ENCODE measurements around the gene ANGPTL8. TPM values are rescaled to one million over a fixed set of nuclear protein-coding genes. Genes with fewer than 3 reads are reported as not detected.

The ANGPTL8 gene, protein sequence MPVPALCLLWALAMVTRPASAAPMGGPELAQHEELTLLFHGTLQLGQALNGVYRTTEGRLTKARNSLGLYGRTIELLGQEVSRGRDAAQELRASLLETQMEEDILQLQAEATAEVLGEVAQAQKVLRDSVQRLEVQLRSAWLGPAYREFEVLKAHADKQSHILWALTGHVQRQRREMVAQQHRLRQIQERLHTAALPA
- not detected for polyA plus RNA-seq (2013, experiment 1 of 4)
- polyA plus RNA-seq (2013, experiment 2 of 4): not detected
- not detected for polyA plus RNA-seq (2013, experiment 3 of 4)
- not detected for polyA plus RNA-seq (2013, experiment 4 of 4)

DNA sequence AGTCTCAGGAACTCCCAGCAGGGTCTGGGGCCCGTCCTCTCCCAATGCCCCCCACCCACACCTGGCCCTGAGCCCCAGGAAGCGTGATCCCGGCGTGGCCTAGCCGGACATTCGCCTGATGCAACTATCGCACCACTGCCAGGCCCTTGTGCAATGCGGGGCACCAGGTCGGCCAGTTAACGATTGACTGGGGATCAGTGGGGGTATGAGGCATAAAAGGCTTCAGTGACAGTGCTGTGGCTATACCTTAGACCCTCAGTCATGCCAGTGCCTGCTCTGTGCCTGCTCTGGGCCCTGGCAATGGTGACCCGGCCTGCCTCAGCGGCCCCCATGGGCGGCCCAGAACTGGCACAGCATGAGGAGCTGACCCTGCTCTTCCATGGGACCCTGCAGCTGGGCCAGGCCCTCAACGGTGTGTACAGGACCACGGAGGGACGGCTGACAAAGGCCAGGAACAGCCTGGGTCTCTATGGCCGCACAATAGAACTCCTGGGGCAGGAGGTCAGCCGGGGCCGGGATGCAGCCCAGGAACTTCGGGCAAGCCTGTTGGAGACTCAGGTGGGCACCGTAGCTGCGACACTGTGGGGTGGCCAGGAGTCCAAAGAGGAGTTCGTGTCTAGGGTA is at the start of gene ANGPTL8:
TSS of gene ANGPTL8 (plus strand) at position 243 of the 624 bp plus-strand sequence. CDS start at position 262, 19 bp downstream.
- Histone ChIP-seq H3K4me3 (ENCODE audit: insufficient read depth, low read depth, low read length) (no peak within 1 kb of the TSS), H3K4me1 (ENCODE audit: control insufficient read depth, insufficient read depth, low read length) (no peaks in the 10 kb centered on the region), H3K36me3 (ENCODE audit: control insufficient read depth, insufficient read depth, low read length) (no peaks in the 10 kb centered on the region), H3K27ac (ENCODE audit: insufficient read depth, low read depth, low read length, poor library complexity, severe bottlenecking) (no peak within 1 kb of the TSS), H3K27me3 (ENCODE audit: control insufficient read depth, insufficient read depth, low read length, poor library complexity, severe bottlenecking) (peaks cover 4% of the 10 kb centered on the region), H3K9me3 (ENCODE audit: control insufficient read depth, low read length) (no peaks in the 10 kb centered on the region)
- 93 to 95% methylated on average over 23 of the region's 23 CpGs for WGBS, 2 experiments

DNA sequence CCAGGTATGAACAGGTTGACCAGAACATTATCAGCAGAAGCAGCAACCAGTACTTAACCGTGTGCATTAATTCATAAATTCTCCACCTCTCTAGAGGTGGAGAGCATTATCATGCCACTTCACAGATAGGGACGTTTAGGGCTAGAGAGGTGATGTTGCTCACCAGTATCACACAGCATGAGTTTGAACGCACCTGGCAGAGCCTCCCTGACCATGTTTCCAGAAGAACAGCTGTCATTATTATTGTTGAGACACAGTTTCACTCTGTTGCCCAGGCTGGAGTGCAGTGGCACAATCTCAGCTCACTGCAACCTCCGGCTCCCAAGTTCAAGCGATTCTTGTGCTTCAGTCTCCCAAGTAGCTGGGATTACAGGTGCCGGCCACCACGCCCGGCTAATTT is 48.9 kb upstream of the ANGPTL8 start:
- no peaks in the 10 kb centered on the region for H3K9me3 ChIP-seq (ENCODE audit: control insufficient read depth, low read length)
- no peak overlapping the region for H3K27ac ChIP-seq (ENCODE audit: insufficient read depth, low read depth, low read length, poor library complexity, severe bottlenecking)
- no peaks in the 10 kb centered on the region for H3K27me3 ChIP-seq (ENCODE audit: control insufficient read depth, insufficient read depth, low read length, poor library complexity, severe bottlenecking)
- no peak overlapping the region for H3K4me3 ChIP-seq (ENCODE audit: insufficient read depth, low read depth, low read length)
- WGBS, 2 experiments: 94 to 97% methylated on average over 8 of the region's 8 CpGs
- H3K4me1 ChIP-seq (ENCODE audit: control insufficient read depth, insufficient read depth, low read length): peaks cover 3% of the 10 kb centered on the region
- H3K36me3 ChIP-seq (ENCODE audit: control insufficient read depth, insufficient read depth, low read length): no peaks in the 10 kb centered on the region

DNA sequence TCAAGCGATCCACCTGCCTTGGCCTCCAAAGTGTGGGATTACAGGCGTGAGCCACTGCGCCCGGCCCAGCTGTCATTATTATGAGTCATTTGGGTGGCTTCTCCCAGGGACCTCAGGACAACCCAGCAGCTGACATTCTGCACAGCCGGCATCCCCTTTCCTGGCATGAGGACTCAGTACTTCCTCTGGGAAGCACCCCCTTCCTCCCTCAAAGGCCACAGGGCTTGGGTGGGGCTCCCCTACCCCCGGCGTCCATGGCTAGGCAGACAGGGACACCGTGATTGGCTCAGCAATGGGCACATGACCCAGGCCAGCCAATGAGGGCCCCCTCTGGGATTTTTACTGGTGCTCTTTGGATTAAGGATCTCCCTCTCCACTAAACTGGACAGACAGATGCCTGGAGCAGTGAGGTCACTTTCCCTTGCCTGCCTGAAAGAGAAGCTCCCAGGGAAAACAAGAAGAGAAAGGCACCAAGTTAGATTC is 48.1 kb upstream of the ANGPTL8 start:
- WGBS, 2 experiments: 92% methylated on average over 8 of the region's 8 CpGs
- Histone ChIP-seq H3K27ac (ENCODE audit: insufficient read depth, low read depth, low read length, poor library complexity, severe bottlenecking) (no peak overlapping the region), H3K27me3 (ENCODE audit: control insufficient read depth, insufficient read depth, low read length, poor library complexity, severe bottlenecking) (no peaks in the 10 kb centered on the region), H3K4me1 (ENCODE audit: control insufficient read depth, insufficient read depth, low read length) (peaks cover 3% of the 10 kb centered on the region), H3K9me3 (ENCODE audit: control insufficient read depth, low read length) (no peaks in the 10 kb centered on the region), H3K4me3 (ENCODE audit: insufficient read depth, low read depth, low read length) (no peak overlapping the region), H3K36me3 (ENCODE audit: control insufficient read depth, insufficient read depth, low read length) (no peaks in the 10 kb centered on the region)

DNA sequence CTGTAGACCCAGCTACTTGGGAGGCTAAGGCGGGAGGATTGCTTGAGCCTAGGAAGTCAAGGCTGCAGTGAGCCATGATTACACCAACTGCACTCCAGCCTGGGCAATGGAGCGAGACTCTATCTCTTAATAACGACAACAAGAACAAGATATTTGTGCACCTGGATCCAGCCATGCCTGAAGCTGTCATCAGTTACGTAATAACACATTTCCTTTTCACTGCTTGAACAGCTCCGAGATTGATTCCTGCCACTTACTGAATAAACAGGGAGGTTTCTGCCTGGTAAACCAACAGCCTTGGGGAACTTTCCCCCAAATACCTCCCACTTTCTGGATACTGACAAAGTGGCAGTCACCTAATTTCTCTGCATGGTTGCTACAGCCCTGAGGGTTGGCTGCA is 47.5 kb upstream of the ANGPTL8 start:
- Histone ChIP-seq H3K9me3 (ENCODE audit: control insufficient read depth, low read length) (no peaks in the 10 kb centered on the region), H3K27ac (ENCODE audit: insufficient read depth, low read depth, low read length, poor library complexity, severe bottlenecking) (no peak overlapping the region), H3K27me3 (ENCODE audit: control insufficient read depth, insufficient read depth, low read length, poor library complexity, severe bottlenecking) (no peaks in the 10 kb centered on the region), H3K4me3 (ENCODE audit: insufficient read depth, low read depth, low read length) (no peak overlapping the region), H3K4me1 (ENCODE audit: control insufficient read depth, insufficient read depth, low read length) (peaks cover 3% of the 10 kb centered on the region), H3K36me3 (ENCODE audit: control insufficient read depth, insufficient read depth, low read length) (no peaks in the 10 kb centered on the region)
- 65 to 66% methylated on average over 5 of the region's 5 CpGs for WGBS, 2 experiments

DNA sequence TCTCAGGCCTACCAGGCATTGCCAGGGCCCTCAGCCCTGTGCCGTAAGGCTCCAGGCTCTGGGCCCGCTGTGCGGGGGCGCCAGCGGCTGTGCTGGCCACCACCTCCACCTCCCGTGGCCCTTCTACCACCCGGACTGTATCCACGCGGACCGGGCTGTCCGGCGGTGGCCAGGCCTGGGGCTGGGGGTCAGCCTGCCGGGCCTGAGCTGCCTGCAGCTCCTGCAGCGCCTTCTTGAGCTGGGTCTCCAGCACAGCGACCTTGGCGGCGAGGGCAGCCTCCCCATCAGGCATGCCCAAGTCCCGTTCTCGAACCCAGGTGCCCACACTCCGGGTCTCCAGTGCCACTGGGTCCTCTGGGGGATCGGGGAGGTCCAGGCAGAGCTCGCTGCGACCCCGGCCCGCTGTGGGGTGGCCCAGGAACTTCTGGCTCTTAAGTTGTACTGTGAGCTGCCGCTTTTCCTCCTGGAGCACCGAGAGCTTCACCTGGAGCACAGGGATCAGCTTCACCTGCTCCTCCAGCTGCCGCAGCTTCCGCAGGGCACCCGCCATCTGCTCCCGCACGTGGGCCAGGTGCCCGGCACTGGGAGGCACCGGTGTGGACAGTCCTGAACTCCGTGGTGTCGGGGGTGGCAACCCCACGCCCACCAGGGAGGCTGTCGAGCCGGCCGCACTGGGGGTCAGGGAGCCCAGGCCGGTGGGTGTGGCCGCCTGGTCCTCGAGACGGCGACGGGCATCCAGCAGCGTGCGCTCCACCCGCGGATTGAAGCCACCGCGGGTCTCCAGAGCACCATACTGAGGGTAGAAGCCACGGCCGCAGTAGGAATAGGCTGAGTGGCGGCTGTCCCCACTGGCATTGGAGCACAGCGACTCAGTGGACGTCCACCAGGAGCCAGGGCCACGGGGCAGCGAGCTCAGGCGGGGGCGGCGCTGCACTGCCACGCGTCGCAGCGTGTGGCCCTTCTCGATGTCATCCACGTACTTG is 46.2 kb upstream of the ANGPTL8 start:
- Histone ChIP-seq H3K27ac (ENCODE audit: insufficient read depth, low read depth, low read length, poor library complexity, severe bottlenecking) (no peak overlapping the region), H3K36me3 (ENCODE audit: control insufficient read depth, insufficient read depth, low read length) (no peaks in the 10 kb centered on the region), H3K4me3 (ENCODE audit: insufficient read depth, low read depth, low read length) (no peak overlapping the region), H3K4me1 (ENCODE audit: control insufficient read depth, insufficient read depth, low read length) (peaks cover 3% of the 10 kb centered on the region), H3K9me3 (ENCODE audit: control insufficient read depth, low read length) (no peaks in the 10 kb centered on the region), H3K27me3 (ENCODE audit: control insufficient read depth, insufficient read depth, low read length, poor library complexity, severe bottlenecking) (no peaks in the 10 kb centered on the region)
- WGBS, 2 experiments: 94 to 95% methylated on average over 68 of the region's 68 CpGs

DNA sequence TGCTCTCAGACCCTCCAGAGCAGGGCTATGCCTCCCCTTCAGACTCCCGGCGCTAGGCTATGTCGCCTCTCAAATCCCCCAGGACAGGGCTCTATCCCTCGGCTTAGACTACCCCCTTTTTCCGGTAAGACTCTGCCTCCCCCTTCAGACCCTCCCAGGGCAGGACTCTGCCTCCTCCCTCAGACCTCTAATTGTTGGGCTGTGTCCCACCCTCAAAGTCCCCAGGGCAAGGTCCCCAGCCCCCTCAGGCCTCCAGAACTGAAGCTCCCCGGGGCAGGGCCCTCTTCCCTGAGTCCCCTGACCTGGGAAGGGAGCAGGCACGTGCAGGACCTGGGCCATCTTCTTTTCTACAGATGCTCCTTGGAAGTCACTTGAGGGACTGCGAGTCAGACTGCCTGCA is 45.2 kb upstream of the ANGPTL8 start:
- H3K27ac ChIP-seq (ENCODE audit: insufficient read depth, low read depth, low read length, poor library complexity, severe bottlenecking): no peak overlapping the region
- no peaks in the 10 kb centered on the region for H3K9me3 ChIP-seq (ENCODE audit: control insufficient read depth, low read length)
- H3K4me3 ChIP-seq (ENCODE audit: insufficient read depth, low read depth, low read length): no peak overlapping the region
- WGBS, 2 experiments: 92% methylated on average over 8 of the region's 8 CpGs
- H3K4me1 ChIP-seq (ENCODE audit: control insufficient read depth, insufficient read depth, low read length): peaks cover 3% of the 10 kb centered on the region
- H3K27me3 ChIP-seq (ENCODE audit: control insufficient read depth, insufficient read depth, low read length, poor library complexity, severe bottlenecking): no peaks in the 10 kb centered on the region
- H3K36me3 ChIP-seq (ENCODE audit: control insufficient read depth, insufficient read depth, low read length): no peaks in the 10 kb centered on the region

DNA sequence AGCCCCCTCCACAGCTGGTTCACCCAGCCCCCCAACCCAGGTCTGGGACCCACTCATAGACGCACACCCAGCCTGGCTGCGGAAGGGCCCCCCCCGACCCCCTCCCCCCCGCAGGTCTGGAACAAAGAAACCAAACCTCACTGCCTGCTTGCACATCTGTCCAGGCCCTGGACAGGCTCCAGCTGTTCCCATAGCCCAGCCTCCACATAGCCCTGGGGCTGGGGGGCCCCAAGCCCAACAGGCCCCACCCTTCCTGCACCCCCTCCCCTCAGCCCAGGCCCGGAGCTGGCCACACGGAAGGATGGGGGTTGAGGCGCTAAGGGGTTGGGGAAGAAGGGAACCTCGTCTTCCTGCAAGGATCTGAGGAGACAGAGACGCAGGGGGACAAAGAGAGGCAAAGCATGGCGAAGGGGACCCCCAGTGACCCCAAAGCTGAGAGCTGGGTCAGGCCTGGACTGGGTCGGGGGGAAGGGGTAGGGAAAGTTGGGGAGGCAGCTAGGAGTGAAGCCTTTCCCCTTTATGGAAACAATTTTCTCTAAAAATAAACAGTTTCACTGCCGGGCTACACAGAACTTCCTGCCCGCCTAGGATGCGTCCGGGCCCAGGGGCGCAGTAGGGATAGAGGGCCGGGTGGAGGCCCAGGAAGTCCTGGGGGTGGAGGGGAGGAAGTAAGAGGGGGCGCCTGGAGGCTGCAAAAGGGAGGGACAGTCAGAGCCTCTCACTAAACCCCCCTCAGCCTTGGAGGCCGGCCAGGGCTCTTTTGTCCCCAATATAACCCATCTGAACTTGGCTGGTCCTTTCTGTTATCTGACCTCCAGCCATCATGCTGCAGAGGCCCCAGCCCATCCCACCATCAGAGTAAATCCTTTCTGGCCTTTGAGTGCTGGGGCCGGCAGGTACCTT is 44.5 kb upstream of the ANGPTL8 start:
- H3K27ac ChIP-seq (ENCODE audit: insufficient read depth, low read depth, low read length, poor library complexity, severe bottlenecking): no peak overlapping the region
- H3K27me3 ChIP-seq (ENCODE audit: control insufficient read depth, insufficient read depth, low read length, poor library complexity, severe bottlenecking): no peaks in the 10 kb centered on the region
- no peaks in the 10 kb centered on the region for H3K9me3 ChIP-seq (ENCODE audit: control insufficient read depth, low read length)
- H3K4me3 ChIP-seq (ENCODE audit: insufficient read depth, low read depth, low read length): no peak overlapping the region
- peaks cover 3% of the 10 kb centered on the region for H3K4me1 ChIP-seq (ENCODE audit: control insufficient read depth, insufficient read depth, low read length)
- 79 to 84% methylated on average over 19 of the region's 20 CpGs for WGBS, 2 experiments
- H3K36me3 ChIP-seq (ENCODE audit: control insufficient read depth, insufficient read depth, low read length): no peaks in the 10 kb centered on the region

DNA sequence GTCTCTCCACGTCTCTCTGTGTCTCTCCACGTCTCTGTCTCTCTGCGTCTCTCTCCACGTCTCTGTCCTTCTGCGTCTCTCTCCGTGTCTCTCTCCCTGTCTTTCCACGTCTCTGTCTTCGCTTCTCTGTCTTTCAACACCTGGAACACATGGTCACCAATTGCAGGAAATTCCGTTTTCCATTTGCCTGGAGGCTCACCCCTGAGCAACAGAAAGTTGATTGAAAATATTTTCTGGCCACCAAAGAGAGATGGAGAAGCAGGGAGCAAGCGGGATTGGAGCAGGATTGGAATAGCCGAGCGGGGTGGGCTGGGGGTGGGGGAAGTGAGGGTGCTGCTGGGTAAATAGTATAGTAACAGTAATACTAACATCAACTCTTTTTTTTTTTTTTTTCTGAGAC is 43.7 kb upstream of the ANGPTL8 start:
- Histone ChIP-seq H3K9me3 (ENCODE audit: control insufficient read depth, low read length) (no peaks in the 10 kb centered on the region), H3K36me3 (ENCODE audit: control insufficient read depth, insufficient read depth, low read length) (no peaks in the 10 kb centered on the region), H3K4me1 (ENCODE audit: control insufficient read depth, insufficient read depth, low read length) (peaks cover 3% of the 10 kb centered on the region), H3K4me3 (ENCODE audit: insufficient read depth, low read depth, low read length) (no peak overlapping the region), H3K27me3 (ENCODE audit: control insufficient read depth, insufficient read depth, low read length, poor library complexity, severe bottlenecking) (no peaks in the 10 kb centered on the region), H3K27ac (ENCODE audit: insufficient read depth, low read depth, low read length, poor library complexity, severe bottlenecking) (no peak overlapping the region)
- 91 to 94% methylated on average over 12 of the region's 12 CpGs for WGBS, 2 experiments

DNA sequence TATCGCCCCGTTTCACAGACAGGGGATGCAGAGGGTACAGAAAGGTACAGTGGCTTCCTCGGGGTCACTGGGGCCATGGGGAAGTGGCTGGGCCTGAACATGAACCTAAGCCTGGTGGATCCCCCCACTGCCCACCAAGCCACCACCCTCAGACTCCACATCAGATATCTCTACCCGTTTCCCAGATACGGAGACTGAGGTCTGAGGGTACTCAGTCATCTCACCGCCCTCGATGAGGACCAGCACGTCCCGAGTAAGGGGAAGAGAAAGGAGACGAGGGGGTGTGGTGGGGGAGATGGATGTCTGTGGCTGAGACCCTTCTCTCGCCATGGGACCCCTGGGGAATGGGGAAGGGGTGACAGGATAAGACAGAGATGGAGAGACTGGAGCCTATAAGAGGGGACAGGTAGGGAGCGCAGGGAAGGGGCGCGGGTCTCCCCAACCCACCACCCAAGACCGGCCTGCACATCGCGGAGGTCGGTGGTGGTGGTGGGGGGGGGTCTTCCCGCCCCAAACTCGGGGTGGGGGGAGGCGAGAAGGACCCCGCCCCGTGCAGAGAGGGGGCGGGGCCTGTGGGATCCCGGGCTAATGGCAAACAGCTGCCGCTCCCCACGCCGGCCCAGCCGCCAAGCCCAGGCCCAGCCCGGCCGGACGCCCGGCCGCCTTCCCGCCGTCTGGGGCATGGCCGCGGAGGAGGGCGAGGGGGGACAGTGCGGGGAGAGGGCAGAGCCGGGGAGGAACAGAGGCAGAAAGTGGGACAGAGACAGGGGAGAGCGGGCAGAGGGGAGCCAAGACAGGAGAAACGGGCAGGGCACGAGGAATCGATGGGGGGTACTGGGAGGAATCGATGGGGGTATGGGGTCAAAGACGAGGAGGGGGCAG is 42.8 kb upstream of the ANGPTL8 start:
- Histone ChIP-seq H3K27me3 (ENCODE audit: control insufficient read depth, insufficient read depth, low read length, poor library complexity, severe bottlenecking) (no peaks in the 10 kb centered on the region), H3K4me1 (ENCODE audit: control insufficient read depth, insufficient read depth, low read length) (peaks cover 3% of the 10 kb centered on the region), H3K4me3 (ENCODE audit: insufficient read depth, low read depth, low read length) (peak overlapping the region; percentile 71), H3K9me3 (ENCODE audit: control insufficient read depth, low read length) (no peaks in the 10 kb centered on the region), H3K36me3 (ENCODE audit: control insufficient read depth, insufficient read depth, low read length) (no peaks in the 10 kb centered on the region), H3K27ac (ENCODE audit: insufficient read depth, low read depth, low read length, poor library complexity, severe bottlenecking) (no peak overlapping the region)
- 14 to 16% methylated on average over 47 of the region's 47 CpGs for WGBS, 2 experiments

All from ectodermal cell (in vitro differentiated cells).